UCSD-AML1 (cell line): Measurements from ENCODE around the gene TBC1D3I.
"Not testable (repeated sequence)": the region's sequence is repeated elsewhere in the genome, so short reads cannot be mapped to it uniquely, and the experiment has no call there.

ENCODE experiments used
- DNase-seq: peaks from one replicate; lab custom pipeline; 2025; ENCODE audit not compliant: unreplicated experiment; lab: John Stamatoyannopoulos, UW

The TBC1D3I gene

DNA sequence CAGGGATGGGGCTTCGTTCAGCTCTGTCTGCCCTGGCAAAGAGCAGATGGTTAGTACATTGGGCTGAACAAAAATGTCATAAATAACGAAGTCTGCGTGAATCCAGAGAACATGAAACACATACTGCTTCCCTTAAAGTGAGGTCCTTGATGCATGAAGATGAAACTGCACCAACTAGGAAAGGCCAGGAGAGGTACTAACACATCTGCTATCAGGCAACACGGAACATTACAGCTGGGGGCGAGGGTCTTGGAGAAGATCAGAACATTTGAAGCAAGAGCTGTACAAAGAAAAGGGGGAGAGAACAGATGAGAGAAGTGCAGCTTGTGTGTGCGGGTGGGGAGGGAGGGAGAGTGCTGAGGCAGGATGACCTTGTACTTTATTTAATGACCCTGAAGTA, 57.0 kb downstream of the TBC1D3I start:
- not testable (repeated sequence) for DNase-seq

GRCh38 chr17:36206486-36206821, 57.9 kb downstream of the TBC1D3I start:
- not testable (repeated sequence) for DNase-seq

DNA sequence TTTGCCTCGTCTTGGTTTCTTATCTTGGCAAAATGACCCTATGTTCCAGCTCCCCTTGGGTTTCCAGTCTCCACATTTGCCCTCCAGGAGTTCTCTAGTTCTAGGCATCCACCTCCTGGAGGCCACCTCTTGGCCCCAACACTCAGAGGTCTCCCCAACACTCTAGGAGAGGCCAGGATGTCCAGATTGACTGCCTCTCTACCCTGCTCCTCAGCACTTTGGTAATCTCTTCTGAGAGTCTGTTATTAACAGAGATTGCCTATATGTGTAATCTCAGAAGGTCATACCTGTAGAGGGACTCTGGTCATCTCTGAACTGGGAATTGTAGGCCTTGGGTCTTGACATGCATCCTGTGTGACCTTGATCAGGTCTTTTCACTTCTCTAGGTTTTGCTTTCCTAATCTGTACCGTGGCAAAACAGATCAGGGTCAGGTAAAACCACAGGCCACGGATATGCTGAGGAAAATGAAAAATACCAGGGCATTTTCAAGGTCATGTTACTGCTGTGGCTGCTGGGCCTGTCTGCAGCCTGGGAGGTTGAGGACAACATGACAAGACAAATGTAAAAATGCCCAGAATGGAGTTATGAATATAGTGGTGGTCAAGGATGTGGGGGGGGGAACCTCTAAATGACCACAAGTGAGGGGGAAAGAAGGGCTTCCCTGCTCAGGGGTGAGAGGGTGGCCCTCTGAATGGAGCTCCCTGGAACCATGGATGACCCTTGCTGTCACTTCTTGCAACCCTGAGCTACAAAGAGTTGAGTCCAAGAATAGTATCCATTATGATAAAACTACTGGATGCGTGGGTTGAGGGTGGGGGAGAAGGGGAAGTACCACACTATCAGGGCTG, 58.5 kb downstream of the TBC1D3I start:
- no peak for DNase-seq

- DNase-seq, result no peak
Measured at GRCh38 chr17:36204724-36205500, 59.5 kb downstream of the TBC1D3I start.
